Adipocyte (in vitro differentiated cells): ENCODE results near the gene SPATA25.

Experiments
- DNase-seq: peaks from one replicate; pipeline ENCODE4 v3.0.0-alpha.2; 2015; ENCODE audit warnings: low read depth
- H3K27me3 ChIP-seq: replicated peaks from 2 replicates; pipeline ENCODE4 v1.7.0; 2013; ENCODE audit warnings: mild to moderate bottlenecking, low read length, moderate library complexity; ENCODE audit not compliant: control insufficient read depth, insufficient read depth
- H3K36me3 ChIP-seq: 2 replicates; pipeline ENCODE4 v1.7.0; 2013; ENCODE audit warnings: low read length, mild to moderate bottlenecking, moderate library complexity; ENCODE audit not compliant: control insufficient read depth, insufficient read depth, severe bottlenecking
- H3K4me1 ChIP-seq: 2 replicates; pipeline ENCODE4 v1.7.0; 2013; ENCODE audit warnings: mild to moderate bottlenecking, low read length, moderate library complexity; ENCODE audit not compliant: control insufficient read depth, insufficient read depth
- H3K4me3 ChIP-seq: 2 replicates; pipeline ENCODE4 v1.7.0; 2013; ENCODE audit warnings: mild to moderate bottlenecking, low read length, moderate library complexity
- H3K9ac ChIP-seq: 2 replicates; pipeline ENCODE4 v1.7.0; 2013; ENCODE audit warnings: mild to moderate bottlenecking, low read length, moderate library complexity
- H3K9me3 ChIP-seq: 2 replicates; pipeline ENCODE4 v1.7.0; 2013; ENCODE audit warnings: mild to moderate bottlenecking, low read length, moderate library complexity; ENCODE audit not compliant: control insufficient read depth

The SPATA25 gene

GRCh38 chr20:45842169-45842812, 45.1 kb downstream of the SPATA25 start:
- Histone ChIP-seq H3K9me3 (no peaks in the 10 kb centered on the region), H3K4me3 (no peak overlapping the region), H3K27me3 (no peaks in the 10 kb centered on the region), H3K36me3 (peaks cover 78% of the 10 kb centered on the region), H3K9ac (peak overlapping the region; percentile 39), H3K4me1 (peaks cover 32% of the 10 kb centered on the region)
- peak; percentile 23 for DNase-seq

GRCh38 chr20:45841407-45842129, 45.9 kb downstream of the SPATA25 start:
- Histone ChIP-seq H3K36me3 (peaks cover 78% of the 10 kb centered on the region), H3K4me1 (peaks cover 40% of the 10 kb centered on the region), H3K27me3 (no peaks in the 10 kb centered on the region), H3K9ac (peak overlapping the region; percentile 27), H3K4me3 (no peak overlapping the region), H3K9me3 (no peaks in the 10 kb centered on the region)
- no peak for DNase-seq

DNA sequence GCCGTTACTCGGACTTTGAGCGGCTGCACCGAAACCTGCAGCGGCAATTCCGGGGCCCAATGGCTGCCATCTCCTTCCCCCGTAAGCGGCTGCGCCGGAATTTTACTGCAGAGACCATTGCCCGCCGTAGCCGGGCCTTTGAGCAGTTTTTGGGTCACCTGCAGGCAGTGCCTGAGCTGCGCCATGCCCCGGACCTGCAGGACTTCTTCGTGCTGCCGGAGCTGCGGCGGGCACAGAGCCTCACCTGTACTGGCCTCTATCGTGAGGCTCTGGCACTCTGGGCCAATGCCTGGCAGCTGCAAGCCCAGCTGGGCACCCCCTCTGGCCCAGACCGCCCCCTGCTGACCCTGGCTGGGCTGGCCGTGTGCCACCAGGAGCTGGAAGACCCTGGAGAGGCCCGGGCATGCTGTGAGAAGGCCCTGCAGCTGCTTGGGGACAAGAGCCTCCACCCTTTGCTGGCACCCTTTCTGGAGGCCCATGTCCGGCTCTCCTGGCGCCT, 46.7 kb downstream of the SPATA25 start:
- H3K4me1 ChIP-seq = peaks cover 42% of the 10 kb centered on the region
- no peaks in the 10 kb centered on the region for H3K27me3 ChIP-seq
- peak overlapping the region; percentile 27 for H3K9ac ChIP-seq
- no peaks in the 10 kb centered on the region for H3K9me3 ChIP-seq
- H3K4me3 ChIP-seq = no peak overlapping the region
- H3K36me3 ChIP-seq = peaks cover 72% of the 10 kb centered on the region
- no peak for DNase-seq

DNA sequence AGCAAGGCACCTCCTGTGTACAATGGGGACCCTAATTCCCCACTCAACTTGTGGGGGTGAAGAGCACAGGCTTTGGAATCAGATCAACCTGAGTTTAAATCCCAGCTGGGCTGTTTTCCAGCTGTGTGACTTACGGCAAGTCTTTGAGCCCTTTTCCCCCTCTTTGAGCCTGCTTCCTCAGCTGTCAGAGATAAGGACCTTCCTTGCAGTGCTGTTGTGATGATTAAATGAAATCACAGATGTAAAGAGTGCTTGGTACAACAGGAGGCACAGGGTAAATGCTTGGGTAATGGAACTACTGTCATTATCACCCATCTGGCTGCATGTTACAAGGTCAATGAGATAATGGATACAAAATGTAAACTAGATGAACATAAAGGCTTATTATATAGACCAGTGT, 50.6 kb downstream of the SPATA25 start:
- Histone ChIP-seq H3K9ac (peak overlapping the region; percentile 54), H3K9me3 (no peaks in the 10 kb centered on the region), H3K4me1 (peaks cover 46% of the 10 kb centered on the region), H3K4me3 (peak overlapping the region; percentile 91), H3K27me3 (no peaks in the 10 kb centered on the region), H3K36me3 (peaks cover 40% of the 10 kb centered on the region)
- no peak for DNase-seq
